Sigmoid colon (tissue), 7 donors: ENCODE measurements around the gene ERO1A. TPM values are rescaled to one million over a fixed set of nuclear protein-coding genes. Genes with fewer than 3 reads are reported as not detected.

Source experiments
- DNase-seq: peaks from one replicate; pipeline ENCODE4 v3.0.0-alpha.2; 2019
- H3K27ac ChIP-seq, 4 donors: fragments of 200-600 bp; sonication (generic); one replicate each; pipeline ENCODE4 v1.5.1; 2016 to 2019; ENCODE audit warnings: mild to moderate bottlenecking in 1 of 4
- H3K27me3 ChIP-seq, 3 donors: fragments of 200-600 bp; sonication (generic); one replicate each; pipeline ENCODE4 v1.5.1; 2019; ENCODE audit warnings: mild to moderate bottlenecking in 1 of 3
- H3K36me3 ChIP-seq, 4 donors: fragments of 200-600 bp; sonication (generic); one replicate each; pipeline ENCODE4 v1.5.1; 2016 to 2019
- H3K4me1 ChIP-seq, 4 donors: fragments of 200-600 bp; sonication (generic); one replicate each; pipeline ENCODE4 v1.5.1; 2017 to 2019
- H3K4me3 ChIP-seq, 4 donors: fragments of 200-600 bp; sonication (generic); one replicate each; pipeline ENCODE4 v1.5.1; 2017 to 2019; ENCODE audit warnings: mild to moderate bottlenecking in 2 of 4, moderate library complexity in 1 of 4
- H3K9me3 ChIP-seq, 4 donors: fragments of 200-600 bp in 3 of 4; sonication (generic) in 3 of 4; one replicate each; pipeline versions ENCODE4 v1.5.1 to v1.6.1; 2013 to 2019
- EP300 ChIP-seq, 4 donors: sonication (generic); formaldehyde crosslinking; IDR thresholded peaks; one replicate each; pipeline ENCODE4 v1.6.1; 2017; ENCODE audit warnings: antibody characterized with exemption in 4 of 4
- POLR2A ChIP-seq, 2 donors: fragments of 450-650 bp; IDR thresholded peaks; one replicate each; pipeline ENCODE4 v1.6.1; 2016; ENCODE audit warnings: antibody characterized with exemption in 2 of 2, mild to moderate bottlenecking in 2 of 2, moderate library complexity in 2 of 2
- POLR2AphosphoS5 ChIP-seq, 4 donors: sonication (generic); formaldehyde crosslinking; IDR thresholded peaks; one replicate each; pipeline ENCODE4 v1.6.1; 2017; ENCODE audit warnings: antibody characterized with exemption in 4 of 4
- WGBS, 2 donors: extraction: QIAGEN DNeasy Blood & Tissue Kit; methylation state at CpG; one replicate each; pipeline ENCODE4 v1.1.7; 2013; 5-methylcytosine and 5-hydroxymethylcytosine counted together
- intact Hi-C: fragments of 100-400 bp; cut with DNase I; formaldehyde crosslinking; loops from one replicate; pipeline ENCODE4 v1.15.1; 2023
- polyA plus RNA-seq, 3 donors: library from polyadenylated mRNA; stranded (reverse); fragments of 200-250 nt; gene quantifications; one replicate each; pipeline ENCODE4 v1.2.3, GENCODE V29; 2013
- total RNA-seq, 4 donors: library from RNA; depleted of rRNA; stranded (reverse); fragments of >200 nt; gene quantifications; one replicate each; pipeline ENCODE4 v1.1.0, GENCODE V29; 2016
- TF ChIP-seq, protein P1 (sequence below), 4 experiments: fragments of 450-650 bp in 3 of 4; fragments of 200-600 bp in 1 of 4; IDR thresholded peaks; one replicate each; pipeline ENCODE4 v1.5.1; 2016 to 2019; ENCODE audit warnings: antibody characterized with exemption in 4 of 4, mild to moderate bottlenecking in 3 of 4, moderate library complexity in 2 of 4
- donor health status: healthy with polysubstance abuse.
- donor health status: Bipolar disorder and iron deficiency.
- donor health status: healthy.

Gene ERO1A
- total and polyA plus RNA-seq, 7 donors = 3.0 to 30.9 (median 27.2) TPM

DNA sequence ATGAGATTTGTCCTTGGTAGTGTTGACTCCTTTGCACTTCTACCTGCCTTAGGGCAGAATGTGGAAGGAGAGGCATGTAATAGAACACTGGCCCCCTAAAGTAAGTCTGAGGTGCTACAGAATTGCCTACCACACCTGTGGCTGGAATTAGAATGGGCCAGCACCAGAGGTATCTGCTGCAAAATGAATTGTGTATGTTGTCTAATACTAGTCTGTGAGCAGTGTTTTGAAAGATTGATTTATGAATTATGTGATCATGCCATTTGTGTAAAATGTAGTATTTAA, 28.9 kb upstream of the ERO1A start:
- Histone ChIP-seq H3K27ac (no peak overlapping the region), H3K27me3 (no peaks in the 10 kb centered on the region), H3K9me3 (no peaks in the 10 kb centered on the region), H3K36me3 (peaks cover 35 to 93% (median 46%) of the 10 kb centered on the region in 4 donors), H3K4me3 (no peak overlapping the region), H3K4me1 (no peaks in the 10 kb centered on the region)
- no peak for TF ChIP-seq EP300 (IDR thresholded peaks at IDR 0.05)
- TF ChIP-seq POLR2A (IDR thresholded peaks at IDR 0.05) = no peak
- no peak for TF ChIP-seq POLR2AphosphoS5 (IDR thresholded peaks at IDR 0.05)
- TF ChIP-seq, protein P1, sequence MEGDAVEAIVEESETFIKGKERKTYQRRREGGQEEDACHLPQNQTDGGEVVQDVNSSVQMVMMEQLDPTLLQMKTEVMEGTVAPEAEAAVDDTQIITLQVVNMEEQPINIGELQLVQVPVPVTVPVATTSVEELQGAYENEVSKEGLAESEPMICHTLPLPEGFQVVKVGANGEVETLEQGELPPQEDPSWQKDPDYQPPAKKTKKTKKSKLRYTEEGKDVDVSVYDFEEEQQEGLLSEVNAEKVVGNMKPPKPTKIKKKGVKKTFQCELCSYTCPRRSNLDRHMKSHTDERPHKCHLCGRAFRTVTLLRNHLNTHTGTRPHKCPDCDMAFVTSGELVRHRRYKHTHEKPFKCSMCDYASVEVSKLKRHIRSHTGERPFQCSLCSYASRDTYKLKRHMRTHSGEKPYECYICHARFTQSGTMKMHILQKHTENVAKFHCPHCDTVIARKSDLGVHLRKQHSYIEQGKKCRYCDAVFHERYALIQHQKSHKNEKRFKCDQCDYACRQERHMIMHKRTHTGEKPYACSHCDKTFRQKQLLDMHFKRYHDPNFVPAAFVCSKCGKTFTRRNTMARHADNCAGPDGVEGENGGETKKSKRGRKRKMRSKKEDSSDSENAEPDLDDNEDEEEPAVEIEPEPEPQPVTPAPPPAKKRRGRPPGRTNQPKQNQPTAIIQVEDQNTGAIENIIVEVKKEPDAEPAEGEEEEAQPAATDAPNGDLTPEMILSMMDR (IDR thresholded peaks at IDR 0.05) = no peak
- intact Hi-C loops = no loop called here
- DNase-seq = no peak

DNA sequence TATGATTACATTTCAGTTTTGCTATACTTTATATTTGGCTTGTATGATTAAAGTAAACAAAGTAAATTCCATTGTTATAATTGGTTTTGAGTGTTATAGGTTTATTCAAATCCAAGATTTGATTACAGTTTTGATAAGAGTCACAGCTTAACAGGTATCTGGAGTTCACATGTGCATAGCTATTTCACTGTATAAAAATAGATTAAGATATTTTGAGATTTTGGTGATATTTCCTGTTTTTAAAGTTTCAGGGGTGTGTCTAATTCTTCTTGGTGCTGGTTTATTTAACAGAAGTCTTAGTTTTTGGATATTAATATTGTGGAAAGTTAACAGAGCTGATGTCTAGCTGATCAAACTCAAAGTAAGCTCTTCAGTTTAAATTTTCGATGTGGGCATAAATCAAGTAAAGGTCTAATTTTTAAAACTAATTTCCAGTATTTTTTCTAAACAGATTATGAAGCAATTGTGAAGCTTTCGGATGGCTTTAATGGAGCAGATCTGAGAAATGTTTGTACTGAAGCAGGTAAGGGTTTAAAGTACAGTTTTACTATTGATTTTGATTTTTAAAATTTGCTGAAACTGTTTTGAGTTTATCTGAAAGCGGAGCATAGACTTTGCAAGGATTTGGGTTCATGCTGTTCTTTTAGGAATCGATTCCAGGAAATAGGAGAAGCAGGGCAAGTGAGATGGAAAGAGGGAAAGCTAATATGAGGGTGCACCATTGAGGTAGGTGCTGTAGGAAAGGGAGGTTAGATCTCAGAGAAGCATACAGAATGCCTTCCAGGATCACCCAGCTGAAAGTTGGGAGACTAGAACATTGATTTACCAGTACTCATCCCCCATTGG, 28.4 kb upstream of the ERO1A start:
- 97 to 98% methylated on average over 4 of the region's 4 CpGs for WGBS, 2 donors
- no peak overlapping the region for H3K4me3 ChIP-seq
- H3K36me3 ChIP-seq = peaks cover 37 to 97% (median 50%) of the 10 kb centered on the region in 4 donors
- H3K27ac ChIP-seq = no peak overlapping the region
- DNase-seq = no peak
- intact Hi-C loops = no loop called here
- no peaks in the 10 kb centered on the region for H3K4me1 ChIP-seq
- TF ChIP-seq POLR2A (IDR thresholded peaks at IDR 0.05) (no peak), POLR2AphosphoS5 (IDR thresholded peaks at IDR 0.05) (no peak), EP300 (IDR thresholded peaks at IDR 0.05) (no peak)
- TF ChIP-seq, protein P1 (IDR thresholded peaks at IDR 0.05) = no peak
- no peaks in the 10 kb centered on the region for H3K9me3 ChIP-seq
- no peaks in the 10 kb centered on the region for H3K27me3 ChIP-seq

DNA sequence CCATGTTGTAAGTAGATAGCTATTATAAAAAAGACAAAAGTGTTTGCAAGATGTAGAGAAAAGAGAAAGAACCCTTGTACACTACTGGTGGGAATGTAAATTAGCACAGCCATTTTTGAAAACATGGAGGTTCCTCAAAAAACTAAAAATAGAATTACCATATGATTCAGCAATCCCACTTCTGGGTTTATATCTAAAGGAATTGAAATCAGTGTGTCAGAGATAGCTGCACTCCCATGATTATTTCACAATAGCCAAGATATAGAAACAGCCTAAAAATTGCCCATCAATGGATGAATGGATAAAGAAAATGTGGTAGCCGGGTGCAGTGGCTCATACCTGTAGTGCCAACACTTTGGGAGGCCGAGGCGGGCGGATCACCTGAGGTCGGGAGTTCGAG, 20.8 kb upstream of the ERO1A start:
- Histone ChIP-seq H3K9me3 (no peaks in the 10 kb centered on the region), H3K27ac (no peak overlapping the region), H3K36me3 (peaks cover 30 to 99% (median 58%) of the 10 kb centered on the region in 4 donors), H3K4me1 (no peaks in the 10 kb centered on the region), H3K4me3 (no peak overlapping the region), H3K27me3 (no peaks in the 10 kb centered on the region)
- intact Hi-C loops = no loop called here
- WGBS, 2 donors = 92 to 93% methylated on average over 6 of the region's 6 CpGs
- no peak for DNase-seq
- no peak for TF ChIP-seq POLR2AphosphoS5 (IDR thresholded peaks at IDR 0.05)

DNA sequence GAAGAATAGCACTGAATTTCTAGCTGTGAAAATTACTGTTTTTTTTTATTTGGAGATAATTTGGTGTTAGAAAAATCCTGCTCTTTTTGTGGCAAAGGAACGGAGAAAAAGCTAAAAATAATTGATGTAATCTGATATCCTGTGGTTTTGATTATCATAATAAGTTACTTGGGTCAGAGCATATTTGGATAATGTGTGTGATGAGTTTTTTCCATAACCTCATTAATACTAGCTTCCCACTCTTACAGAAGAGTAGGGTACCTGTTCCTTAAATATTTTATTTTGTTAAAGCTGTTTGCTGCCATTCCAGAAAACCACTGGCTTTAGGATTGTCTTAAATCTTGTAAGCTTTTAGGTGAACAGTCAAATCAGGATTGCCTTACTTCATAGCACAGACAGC, 16.3 kb upstream of the ERO1A start:
- intact Hi-C loops = no loop called here
- no peak for DNase-seq
- Histone ChIP-seq H3K36me3 (peaks cover 23 to 82% (median 29%) of the 10 kb centered on the region in 4 donors), H3K27me3 (no peaks in the 10 kb centered on the region), H3K27ac (no peak overlapping the region), H3K9me3 (no peaks in the 10 kb centered on the region), H3K4me1 (peaks cover 0 to 23% (median 11%) of the 10 kb centered on the region in 4 donors), H3K4me3 (no peak overlapping the region)
- no peak for TF ChIP-seq POLR2AphosphoS5 (IDR thresholded peaks at IDR 0.05)
- WGBS, 2 donors = 71 to 78% methylated on average over 1 of the region's 1 CpG

DNA sequence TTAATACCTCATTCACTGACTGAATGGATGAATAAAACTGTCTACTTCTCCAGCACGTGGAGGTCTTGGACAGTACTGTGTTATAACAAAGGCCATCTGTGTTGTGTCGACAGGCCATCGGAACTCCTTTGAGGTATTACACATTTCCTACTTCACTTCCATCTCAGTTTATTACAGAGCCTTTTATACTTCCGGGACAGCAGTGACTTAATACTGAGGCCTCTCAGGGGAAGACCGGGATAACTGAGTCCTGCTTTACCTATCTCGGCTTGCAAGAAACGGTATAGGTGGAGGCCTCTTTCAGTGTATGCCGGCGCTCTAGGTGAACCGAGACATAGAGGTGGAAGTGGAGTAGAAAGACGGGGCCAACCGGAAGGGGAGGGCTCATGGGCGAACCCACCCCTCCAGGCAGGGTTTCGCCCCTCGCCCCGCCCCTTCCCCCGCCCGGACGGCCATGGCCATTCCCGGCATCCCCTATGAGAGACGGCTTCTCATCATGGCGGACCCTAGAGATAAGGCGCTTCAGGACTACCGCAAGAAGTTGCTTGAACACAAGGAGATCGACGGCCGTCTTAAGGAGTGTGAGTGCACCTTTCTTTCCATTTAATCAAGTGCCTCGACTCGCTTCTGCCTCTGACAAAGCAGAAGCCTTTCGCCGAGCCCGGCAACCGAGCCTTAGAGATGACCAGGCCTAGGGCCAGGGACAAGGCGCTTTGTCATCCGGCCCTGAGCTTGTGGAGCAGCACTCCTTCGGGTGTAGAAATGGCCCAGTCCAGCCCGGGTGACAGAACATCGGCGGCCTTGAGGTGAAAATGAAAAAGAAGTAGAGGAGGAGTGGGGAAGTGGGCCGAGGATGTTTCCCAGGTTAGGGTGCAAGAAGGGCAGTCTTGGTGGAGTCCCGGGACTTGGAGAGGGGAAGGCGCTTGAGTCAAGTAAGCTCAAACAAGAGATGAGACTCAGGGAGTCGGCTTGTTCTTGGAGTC, 11.7 kb upstream of the ERO1A start, which contains the start of gene PSMC6:
TSS of gene PSMC6 (plus strand) at position 477 of the 983 bp plus-strand sequence. CDS start at position 497, 20 bp downstream.
- peak within 1 kb of the TSS; percentile 68 to 81 (median 74) for H3K4me3 ChIP-seq
- H3K27me3 ChIP-seq = no peaks in the 10 kb centered on the region
- H3K36me3 ChIP-seq = peaks cover 0 to 36% (median 7%) of the 10 kb centered on the region in 4 donors
- H3K27ac ChIP-seq = peak within 1 kb of the TSS; percentile 86 to 87 (median 87)
- intact Hi-C loops = loop anchor here (2.0 to 10.0 kb wide), 2 partner anchors 22 to 248 kb away; partner anchors contain the start of gene FERMT2
- 0% methylated on average over 43 of the region's 43 CpGs for WGBS, 2 donors
- H3K4me1 ChIP-seq = peaks cover 0 to 29% (median 16%) of the 10 kb centered on the region in 4 donors
- no peaks in the 10 kb centered on the region for H3K9me3 ChIP-seq
- DNase-seq = peak; percentile 96
- TF ChIP-seq EP300 (IDR thresholded peaks at IDR 0.05) (peak in 1 of 4 donors; percentile 21), POLR2A (IDR thresholded peaks at IDR 0.05) (peak; percentile 16 to 67), POLR2AphosphoS5 (IDR thresholded peaks at IDR 0.05) (peak; percentile 74 to 88 (median 83))
- TF ChIP-seq, protein P1 (IDR thresholded peaks at IDR 0.05) = no peak
